GM12864 (cell line): ENCODE results near the gene DEDD.

ENCODE experiments used
- DNase-seq: peaks from one replicate; pipeline ENCODE4 v3.0.0-alpha.2; 2011; ENCODE audit warnings: low read depth
- H3K4me3 ChIP-seq: 2 replicates; pipeline ENCODE4 v1.5.1; 2011; ENCODE audit warnings: mild to moderate bottlenecking, low read depth, low read length, control low read depth
- CTCF ChIP-seq: IDR thresholded peaks from 2 replicates; pipeline ENCODE4 v1.5.1; 2011; ENCODE audit warnings: low read depth, mild to moderate bottlenecking, moderate library complexity, low read length, control low read depth, inconsistent platforms; ENCODE audit errors: missing control alignments

DEDD gene

GRCh38 chr1:161073474-161074121 lies 58.9 kb downstream of the DEDD start:
- DNase-seq, result no peak
- H3K4me3 ChIP-seq, result peak overlapping the region; percentile 17; the same call in 1 of the 2 replicates
- TF ChIP-seq CTCF, result no peak

GRCh38 chr1:161072751-161073449 lies 59.6 kb downstream of the DEDD start:
- no peak for TF ChIP-seq CTCF
- no peak for DNase-seq
- no peak overlapping the region for H3K4me3 ChIP-seq

GRCh38 chr1:161071886-161072371 lies 60.5 kb downstream of the DEDD start:
- DNase-seq, result peak; percentile 45
- H3K4me3 ChIP-seq, result no peak overlapping the region

More at GRCh38 chr1:161071886-161072371, 60.5 kb downstream of the DEDD start:
- TF ChIP-seq CTCF, result peak; percentile 72
